ENCODE results near the gene HEG1.

DNA sequence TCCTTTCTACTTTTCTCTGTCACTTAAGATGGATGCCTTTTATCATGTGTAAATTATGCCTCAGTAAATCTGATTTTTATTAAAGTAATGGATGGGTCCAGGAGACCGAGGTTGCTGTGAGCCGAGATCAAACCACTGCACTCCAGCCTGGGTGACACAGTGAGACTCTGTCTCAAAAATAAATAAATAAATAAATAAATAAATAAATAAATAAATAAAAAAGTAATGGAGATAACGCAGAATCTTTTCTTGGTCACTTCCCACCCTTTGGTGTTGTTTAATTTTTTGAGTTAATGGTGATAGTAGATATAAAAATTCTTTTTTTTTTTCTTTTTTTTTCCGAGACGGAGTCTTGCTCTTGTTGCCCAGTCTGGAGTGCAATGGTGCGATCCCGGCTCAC lies 77.2 kb downstream of the HEG1 start:
- TF ChIP-seq MYC (IDR thresholded peaks at IDR 0.05; ENCODE audit: low read depth, low read length), result no peak
- TF ChIP-seq JUN (IDR thresholded peaks at IDR 0.05; ENCODE audit: borderline replicate concordance, insufficient read depth, insufficient read length, low read depth), result no peak
- no peak for TF ChIP-seq EZH2 (IDR thresholded peaks at IDR 0.05; ENCODE audit: borderline replicate concordance, low read depth, low read length, severe bottlenecking)
- no peak for TF ChIP-seq CTCF (IDR thresholded peaks at IDR 0.05; ENCODE audit: extremely low read depth in 1 of 2, insufficient read depth in 1 of 2, low read depth in 1 of 2, low read length in 2 of 2)
- no peak for TF ChIP-seq POLR2AphosphoS5 (IDR thresholded peaks at IDR 0.05; ENCODE audit: insufficient read depth, low read depth, low read length)
- no peak for TF ChIP-seq FOS (IDR thresholded peaks at IDR 0.05; ENCODE audit: borderline replicate concordance, insufficient read depth, low read length)
